ENCODE measurements around the gene SLC26A6. TPM values are rescaled to one million over a fixed set of nuclear protein-coding genes. Genes with fewer than 3 reads are reported as not detected.

SLC26A6 gene
- total RNA-seq, 1 donor from 2014 or later: 19.9 TPM

DNA sequence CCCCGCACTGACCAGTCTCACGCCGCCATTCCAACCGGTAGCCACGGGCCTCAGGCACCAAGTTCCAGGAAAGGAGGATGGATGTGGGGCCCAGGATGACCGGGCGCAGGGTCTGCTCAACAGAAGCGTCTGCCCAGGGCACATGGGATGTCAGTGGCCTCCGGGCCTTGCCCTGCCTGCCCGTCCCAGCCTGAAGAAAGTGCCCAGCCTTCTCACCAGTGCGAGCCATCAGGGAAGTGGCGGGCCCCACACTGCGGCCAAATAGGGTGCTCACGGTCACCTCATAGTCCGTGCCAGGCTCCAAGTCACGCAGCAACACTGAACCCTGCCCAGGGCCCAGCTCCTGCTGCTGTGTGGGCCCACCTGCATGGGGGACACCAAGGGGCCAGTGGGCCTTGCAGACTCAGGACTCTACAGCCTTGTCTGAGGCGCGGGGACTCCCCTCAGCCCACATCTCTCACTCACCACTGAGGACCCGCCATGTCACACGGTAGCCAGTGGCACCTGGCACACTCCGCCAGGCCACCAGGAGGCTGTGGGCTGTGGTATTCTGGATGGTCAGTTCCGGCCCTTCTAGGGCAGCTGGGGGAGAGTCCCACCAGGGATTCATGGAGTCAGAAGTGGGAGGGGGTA, 43.3 kb downstream of the SLC26A6 start:
- DNase-seq: no peak
- peaks cover 13% of the 10 kb centered on the region for H3K27me3 ChIP-seq

DNA sequence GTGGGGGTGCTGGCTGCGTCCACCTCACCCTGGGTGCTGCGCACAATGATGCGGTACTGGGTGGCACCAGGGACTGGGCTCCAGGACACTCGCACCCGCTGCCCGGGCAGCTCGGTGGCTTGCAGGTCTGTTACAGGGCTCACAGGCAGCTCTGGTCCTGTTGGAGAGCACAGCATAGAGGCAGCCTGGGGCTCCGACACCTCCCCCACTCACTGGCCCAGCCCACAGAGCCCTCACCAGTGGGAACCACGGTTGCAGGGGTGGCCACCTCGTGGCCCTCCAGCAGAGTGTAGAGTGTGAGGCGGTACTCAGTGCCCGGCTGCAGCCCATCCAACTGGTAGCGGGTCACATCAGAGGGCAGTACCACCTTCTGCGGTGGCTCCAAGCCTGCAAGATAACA, 43.8 kb downstream of the SLC26A6 start:
- TF ChIP-seq, protein P1, sequence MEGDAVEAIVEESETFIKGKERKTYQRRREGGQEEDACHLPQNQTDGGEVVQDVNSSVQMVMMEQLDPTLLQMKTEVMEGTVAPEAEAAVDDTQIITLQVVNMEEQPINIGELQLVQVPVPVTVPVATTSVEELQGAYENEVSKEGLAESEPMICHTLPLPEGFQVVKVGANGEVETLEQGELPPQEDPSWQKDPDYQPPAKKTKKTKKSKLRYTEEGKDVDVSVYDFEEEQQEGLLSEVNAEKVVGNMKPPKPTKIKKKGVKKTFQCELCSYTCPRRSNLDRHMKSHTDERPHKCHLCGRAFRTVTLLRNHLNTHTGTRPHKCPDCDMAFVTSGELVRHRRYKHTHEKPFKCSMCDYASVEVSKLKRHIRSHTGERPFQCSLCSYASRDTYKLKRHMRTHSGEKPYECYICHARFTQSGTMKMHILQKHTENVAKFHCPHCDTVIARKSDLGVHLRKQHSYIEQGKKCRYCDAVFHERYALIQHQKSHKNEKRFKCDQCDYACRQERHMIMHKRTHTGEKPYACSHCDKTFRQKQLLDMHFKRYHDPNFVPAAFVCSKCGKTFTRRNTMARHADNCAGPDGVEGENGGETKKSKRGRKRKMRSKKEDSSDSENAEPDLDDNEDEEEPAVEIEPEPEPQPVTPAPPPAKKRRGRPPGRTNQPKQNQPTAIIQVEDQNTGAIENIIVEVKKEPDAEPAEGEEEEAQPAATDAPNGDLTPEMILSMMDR (IDR thresholded peaks at IDR 0.05): no peak
- H3K36me3 ChIP-seq: no peaks in the 10 kb centered on the region
- H3K9me3 ChIP-seq: no peaks in the 10 kb centered on the region
- DNase-seq (no peak), ATAC-seq (no peak)
- no peak overlapping the region for H3K27ac ChIP-seq
- H3K4me3 ChIP-seq: no peak overlapping the region
- H3K4me1 ChIP-seq: peaks cover 3% of the 10 kb centered on the region
- intact Hi-C loops (cut with DNase I): no loop called here
- peaks cover 13% of the 10 kb centered on the region for H3K27me3 ChIP-seq

More for the DNA sequence above, 43.3 kb downstream of the SLC26A6 start:
- no peak for ATAC-seq
- intact Hi-C loops (cut with DNase I): no loop called here
- no peak overlapping the region for H3K27ac ChIP-seq
- no peaks in the 10 kb centered on the region for H3K36me3 ChIP-seq
- peaks cover 3% of the 10 kb centered on the region for H3K4me1 ChIP-seq
- TF ChIP-seq, protein P1 (IDR thresholded peaks at IDR 0.05): no peak
- no peaks in the 10 kb centered on the region for H3K9me3 ChIP-seq
- H3K4me3 ChIP-seq: no peak overlapping the region

DNA sequence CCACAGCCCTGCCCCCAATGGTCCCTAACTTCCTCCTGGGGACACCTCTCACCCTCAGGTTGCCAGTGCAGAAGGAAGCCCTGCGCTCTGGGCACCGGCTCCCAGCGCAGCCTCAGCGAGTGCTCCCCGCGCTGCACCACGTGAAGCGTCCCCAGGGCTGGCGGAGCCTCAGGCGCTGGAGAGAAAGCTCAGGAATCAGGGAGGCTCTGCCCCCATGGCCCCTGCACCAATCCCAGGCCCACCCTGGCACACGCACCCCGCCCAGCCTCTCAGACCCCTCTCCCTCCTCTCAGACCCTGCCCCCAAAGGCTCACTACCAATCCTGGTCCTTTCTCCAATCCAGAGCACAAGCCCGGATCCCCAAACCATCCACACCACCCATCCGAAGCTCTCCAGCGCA, 47.0 kb downstream of the SLC26A6 start:
- DNase-seq: no peak

DNA sequence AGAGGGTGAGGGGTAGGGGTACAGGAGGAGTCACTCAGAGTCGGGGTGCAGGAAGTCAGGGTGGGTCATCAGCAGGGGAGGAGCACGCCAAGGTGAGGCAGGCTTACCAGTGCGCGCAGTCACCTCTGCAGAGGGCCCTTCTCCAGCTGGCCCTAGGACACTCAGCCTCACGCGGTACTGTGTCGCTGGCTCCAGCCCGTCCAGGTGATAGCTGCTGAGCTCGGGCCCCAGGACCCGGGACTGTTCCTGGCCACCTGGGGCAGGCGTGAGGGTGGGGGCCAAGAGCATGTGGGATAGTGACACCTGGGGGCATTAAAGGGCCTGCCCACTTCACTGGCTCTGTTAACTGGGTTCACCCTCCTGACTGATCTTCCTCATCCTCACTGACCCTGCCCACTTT, 47.6 kb downstream of the SLC26A6 start:
- Histone ChIP-seq H3K9me3 (no peaks in the 10 kb centered on the region), H3K27ac (no peak overlapping the region), H3K27me3 (peaks cover 4% of the 10 kb centered on the region), H3K4me3 (no peak overlapping the region), H3K36me3 (no peaks in the 10 kb centered on the region), H3K4me1 (no peaks in the 10 kb centered on the region)
- intact Hi-C loops (cut with DNase I): no loop called here
- no peak for ATAC-seq
- DNase-seq: no peak
- TF ChIP-seq, protein P1 (IDR thresholded peaks at IDR 0.05): no peak

More for the DNA sequence above, 47.0 kb downstream of the SLC26A6 start:
- no peaks in the 10 kb centered on the region for H3K36me3 ChIP-seq
- no peaks in the 10 kb centered on the region for H3K4me1 ChIP-seq
- no peak overlapping the region for H3K27ac ChIP-seq
- intact Hi-C loops (cut with DNase I): no loop called here
- no peaks in the 10 kb centered on the region for H3K9me3 ChIP-seq
- peaks cover 5% of the 10 kb centered on the region for H3K27me3 ChIP-seq
- no peak overlapping the region for H3K4me3 ChIP-seq
- ATAC-seq: no peak
- TF ChIP-seq, protein P1 (IDR thresholded peaks at IDR 0.05): no peak

DNA sequence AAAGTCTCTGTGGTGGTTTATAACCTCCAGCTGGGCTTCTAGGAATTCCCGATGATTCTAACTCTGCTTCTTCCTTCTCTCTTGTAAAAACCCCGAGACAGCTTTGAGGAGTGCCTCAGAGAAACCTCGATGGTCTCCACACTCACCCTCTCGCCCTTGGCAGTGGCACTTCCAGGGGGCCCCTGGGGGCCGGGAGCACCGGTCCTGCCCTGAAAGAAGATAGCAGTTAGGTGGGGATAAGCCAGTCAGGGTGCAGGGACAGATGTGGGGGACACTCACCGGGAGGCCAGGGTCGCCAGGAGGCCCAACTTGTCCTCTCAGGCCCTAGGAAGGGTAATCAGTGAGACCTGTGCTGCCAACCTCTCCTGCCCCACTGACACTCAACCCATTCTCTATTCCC, 49.9 kb downstream of the SLC26A6 start:
- no peak overlapping the region for H3K27ac ChIP-seq
- no peaks in the 10 kb centered on the region for H3K9me3 ChIP-seq
- H3K4me1 ChIP-seq: no peaks in the 10 kb centered on the region
- TF ChIP-seq, protein P1 (IDR thresholded peaks at IDR 0.05): no peak
- ATAC-seq (no peak), DNase-seq (no peak)
- no peaks in the 10 kb centered on the region for H3K27me3 ChIP-seq
- no peak overlapping the region for H3K4me3 ChIP-seq
- no peaks in the 10 kb centered on the region for H3K36me3 ChIP-seq
- intact Hi-C loops (cut with DNase I): no loop called here

DNA sequence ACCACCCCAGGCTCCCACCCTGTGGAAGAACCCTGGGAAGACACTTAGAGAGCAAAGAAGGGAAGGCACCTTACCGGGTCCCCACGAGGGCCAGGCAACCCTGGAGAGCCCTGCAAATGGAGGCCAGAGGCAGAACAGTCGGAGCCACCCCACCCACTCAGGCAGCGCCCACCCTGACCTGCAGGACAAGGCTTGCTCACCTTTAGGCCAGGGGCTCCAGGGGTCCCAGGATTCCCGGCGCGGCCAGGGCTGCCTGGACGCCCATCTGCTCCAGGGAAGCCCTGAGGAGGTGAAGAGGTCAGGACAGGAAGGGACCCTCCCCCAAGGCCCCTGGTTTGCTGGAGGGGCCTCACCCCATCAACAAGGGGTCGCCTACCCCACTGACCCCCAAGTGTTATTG, 50.4 kb downstream of the SLC26A6 start:
- no peaks in the 10 kb centered on the region for H3K4me1 ChIP-seq
- no peak overlapping the region for H3K27ac ChIP-seq
- H3K36me3 ChIP-seq: no peaks in the 10 kb centered on the region
- H3K27me3 ChIP-seq: no peaks in the 10 kb centered on the region
- no peak for DNase-seq
- no peak overlapping the region for H3K4me3 ChIP-seq
- no peak for ATAC-seq
- H3K9me3 ChIP-seq: no peaks in the 10 kb centered on the region
- intact Hi-C loops (cut with DNase I): no loop called here
- TF ChIP-seq, protein P1 (IDR thresholded peaks at IDR 0.05): no peak
